Measurements from ENCODE around the gene KRT34. TPM values are rescaled to one million over a fixed set of nuclear protein-coding genes. Genes with fewer than 3 reads are reported as not detected.
A peak's percentile ranks its signal among the peaks of the same experiment; 100 is the strongest.
"Not testable (repeated sequence)": the region's sequence is repeated elsewhere in the genome, so short reads cannot be mapped to it uniquely, and the experiment has no call there.

The KRT34 gene
- total RNA-seq, 1 experiment from 2014 or later: not detected

DNA sequence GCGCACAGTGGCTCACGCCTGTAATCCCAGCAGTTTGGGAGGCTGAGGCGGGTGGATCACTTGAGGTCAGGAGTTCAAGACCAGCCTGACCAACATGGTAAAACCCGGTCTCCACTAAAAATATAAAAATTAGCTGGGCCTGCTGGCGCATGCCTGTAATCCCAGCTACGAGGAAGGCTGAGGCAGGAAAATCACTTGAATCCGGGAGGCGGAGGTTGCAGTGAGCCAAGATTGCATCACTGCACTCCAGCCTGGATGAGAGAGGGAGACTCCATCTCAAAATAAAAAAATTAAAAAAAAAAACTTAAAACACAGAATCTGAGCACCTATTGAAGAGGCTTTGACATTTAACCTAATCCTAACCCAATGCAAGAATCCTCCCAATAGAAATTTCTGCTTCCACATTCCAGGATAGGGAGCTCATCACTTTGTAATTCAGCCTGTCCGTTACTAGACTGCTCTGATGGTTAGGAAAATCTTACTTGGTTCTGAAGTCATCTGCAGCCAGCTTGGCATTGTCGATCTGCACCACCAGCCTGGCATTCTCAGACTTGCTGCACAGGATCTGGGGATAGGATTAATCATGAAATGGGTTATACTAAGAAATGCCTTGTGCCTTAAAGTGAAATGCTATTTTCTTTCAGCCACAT, 14.6 kb downstream of the KRT34 start:
- peak; percentile 43 for DNase-seq (ENCODE audit: low read depth)

GRCh38 chr17:41366070-41366469, 16.0 kb downstream of the KRT34 start:
- no peak for DNase-seq (ENCODE audit: low read depth)

DNA sequence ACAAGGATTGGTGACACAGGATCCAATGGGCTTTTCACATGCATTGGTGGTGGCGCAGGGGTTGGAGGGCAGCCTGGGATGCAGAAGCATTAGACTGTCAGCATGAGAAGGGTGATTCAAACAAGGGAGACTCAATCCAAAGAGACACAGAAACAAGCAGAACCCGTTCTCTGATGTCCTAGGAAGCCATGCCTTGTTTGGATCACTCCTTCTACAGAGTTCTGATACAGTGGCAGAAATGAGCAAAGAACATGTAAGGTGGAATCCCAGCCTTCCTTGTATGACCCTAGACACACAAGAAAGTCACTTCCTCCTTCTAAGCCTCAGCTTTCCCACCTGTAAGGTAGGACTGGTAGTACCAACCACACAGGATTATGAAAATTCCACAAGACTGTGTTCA, 18.2 kb downstream of the KRT34 start:
- no peak for DNase-seq (ENCODE audit: low read depth)

DNA sequence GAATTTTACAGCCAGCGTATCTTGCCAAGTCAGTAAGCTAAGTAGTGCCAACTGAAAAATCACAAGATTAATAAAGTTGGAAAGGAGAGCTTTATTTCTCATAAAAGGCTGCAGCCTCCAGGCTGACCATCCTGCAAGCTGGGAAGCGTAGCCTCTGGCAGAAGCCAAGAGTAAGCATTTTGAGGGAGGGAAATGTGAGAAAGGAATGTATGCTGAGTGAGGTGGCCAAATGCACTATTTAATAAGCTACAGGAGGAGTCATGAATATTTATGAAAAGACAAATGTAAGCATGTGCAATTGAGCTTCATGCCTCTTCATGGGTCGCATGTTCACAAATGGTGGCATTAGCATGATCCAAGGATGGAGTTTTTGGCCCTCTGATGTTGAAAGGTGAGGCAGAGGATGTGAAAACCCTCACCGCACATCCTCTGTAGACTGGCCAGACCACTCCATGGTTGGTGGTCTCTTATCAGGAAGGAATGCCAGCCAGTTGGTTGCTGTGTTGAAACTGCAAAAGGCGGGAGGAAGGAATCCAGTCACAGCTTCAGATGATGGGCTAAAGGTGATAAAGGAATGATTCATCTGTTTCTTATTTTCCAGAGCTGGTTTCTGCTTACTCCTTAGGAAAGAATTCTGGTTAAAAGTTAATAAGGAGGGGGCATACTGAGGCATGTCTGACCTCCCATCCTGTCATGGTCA, 21.7 kb downstream of the KRT34 start:
- peak; percentile 79 for DNase-seq (ENCODE audit: low read depth)

GRCh38 chr17:41354536-41354935, 27.6 kb downstream of the KRT34 start:
- no peak for DNase-seq (ENCODE audit: low read depth)

GRCh38 chr17:41352597-41353366, 29.3 kb downstream of the KRT34 start:
- DNase-seq (ENCODE audit: low read depth): peak; percentile 15

GRCh38 chr17:41351177-41351576, 30.9 kb downstream of the KRT34 start:
- no peak for DNase-seq (ENCODE audit: low read depth)

GRCh38 chr17:41350381-41350878, 31.7 kb downstream of the KRT34 start, which contains the start of gene KRT33A:
Gene KRT33A (minus strand): TSS chr17:41350828. CDS start chr17:41350767, 61 bp downstream.
- not testable (repeated sequence) for DNase-seq (ENCODE audit: low read depth)

DNA sequence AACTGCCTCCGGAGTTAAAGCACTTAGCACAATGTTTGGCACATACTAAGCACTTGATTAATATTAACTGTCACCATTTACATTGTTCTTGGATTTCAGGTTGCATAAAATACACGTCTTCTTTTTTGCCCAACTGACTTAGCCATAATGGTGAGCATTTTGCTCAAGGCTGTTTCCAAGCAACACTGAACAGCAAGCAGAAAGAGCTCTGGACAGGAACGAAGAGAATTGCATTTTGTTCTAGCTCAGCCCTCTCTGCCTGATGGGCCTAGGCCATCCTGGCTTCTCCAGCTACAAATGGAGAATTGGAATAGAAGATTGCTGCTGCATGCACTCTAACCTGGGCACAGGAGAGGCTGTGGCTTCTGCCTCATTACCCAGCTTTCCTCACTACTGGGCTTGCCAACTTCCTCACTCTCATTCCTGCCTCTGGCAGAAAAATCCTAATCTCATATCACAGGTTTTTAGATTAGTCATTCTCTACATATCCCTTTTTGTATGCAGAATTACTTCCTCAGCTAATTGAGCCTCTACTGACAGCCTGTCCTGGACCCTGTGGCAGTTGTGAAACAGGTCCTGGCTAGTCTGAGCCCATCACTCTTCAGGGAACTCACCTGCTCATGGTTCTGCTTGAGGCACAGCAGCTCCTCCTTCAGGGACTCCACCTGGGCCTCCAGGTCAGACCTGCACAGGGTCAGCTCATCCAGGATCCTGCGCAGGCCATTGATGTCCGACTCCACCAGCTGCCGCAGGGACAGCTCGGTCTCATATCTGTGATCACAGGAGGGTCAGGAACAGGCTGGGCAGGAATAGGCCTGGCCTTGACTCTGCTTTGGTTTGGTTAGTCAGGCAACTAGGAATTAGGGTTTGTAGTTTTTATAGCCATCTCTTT, 34.0 kb downstream of the KRT34 start:
- DNase-seq (ENCODE audit: low read depth): no peak

DNA sequence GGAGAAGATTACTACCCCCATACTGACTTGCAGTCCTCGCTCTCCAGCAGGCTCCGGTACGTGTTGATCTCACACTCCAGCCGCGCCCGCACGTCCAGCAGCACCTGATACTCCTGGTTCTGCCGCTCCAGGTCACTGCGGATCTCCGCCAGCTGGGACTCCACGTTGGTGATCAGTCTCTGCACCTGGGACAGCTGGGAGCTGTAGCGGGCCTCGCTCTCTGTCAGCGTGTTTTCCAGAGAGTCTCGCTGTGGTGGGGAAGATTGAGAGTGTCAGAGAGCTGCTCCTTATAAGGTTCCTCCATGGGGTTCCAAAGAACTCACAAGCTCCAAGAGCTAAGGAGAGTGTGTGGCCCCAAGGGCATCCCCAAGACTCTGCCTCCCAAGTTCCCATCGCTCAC, 35.7 kb downstream of the KRT34 start:
- DNase-seq (ENCODE audit: low read depth): not testable (repeated sequence)

GRCh38 chr17:41345992-41346391, 36.1 kb downstream of the KRT34 start:
- no peak for DNase-seq (ENCODE audit: low read depth)

GRCh38 chr17:41343029-41343428, 39.1 kb downstream of the KRT34 start:
- no peak for DNase-seq (ENCODE audit: low read depth)

DNA sequence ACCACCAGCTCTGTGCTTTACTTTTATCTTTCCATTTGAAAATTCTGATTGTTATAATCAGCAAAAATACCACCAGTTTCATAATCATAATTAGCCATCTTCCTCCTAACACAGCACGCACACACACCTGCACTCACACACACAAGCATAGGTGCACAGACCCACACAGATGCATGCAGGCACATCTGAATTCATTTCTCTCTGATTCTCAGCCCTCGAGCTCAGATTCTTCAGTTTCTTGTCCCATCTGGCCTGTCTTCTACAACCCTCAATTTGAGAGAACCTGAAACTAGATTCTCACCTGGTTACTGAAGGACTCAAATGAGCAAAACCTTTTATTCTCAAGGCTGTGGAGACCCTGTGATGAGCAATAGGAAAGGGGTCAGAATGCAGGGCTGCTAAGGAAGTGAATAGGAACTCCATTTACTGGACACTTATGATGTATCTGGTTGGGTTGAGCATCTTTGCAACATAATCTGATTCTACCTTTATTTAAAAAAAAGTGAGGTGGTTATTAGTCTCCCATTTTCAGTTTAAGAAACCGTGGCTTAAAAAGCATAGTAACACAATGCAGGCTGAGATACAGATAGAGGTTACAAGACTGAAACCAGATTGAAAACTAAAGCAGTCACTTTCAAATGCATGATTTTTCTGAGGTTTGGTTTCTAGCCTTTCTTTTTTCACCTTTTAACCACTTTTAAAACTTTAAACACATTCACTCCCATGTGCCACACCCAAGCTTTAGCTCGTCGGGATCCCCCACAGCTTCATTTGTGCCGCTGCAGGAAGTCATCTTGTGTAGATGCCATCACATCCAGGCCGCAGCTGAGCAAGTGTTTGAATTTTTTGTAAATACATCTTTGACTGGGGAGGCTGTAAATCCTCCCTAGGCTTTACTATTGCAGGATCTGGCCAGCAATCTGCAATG, 40.9 kb downstream of the KRT34 start:
- no peak for DNase-seq (ENCODE audit: low read depth)

DNA sequence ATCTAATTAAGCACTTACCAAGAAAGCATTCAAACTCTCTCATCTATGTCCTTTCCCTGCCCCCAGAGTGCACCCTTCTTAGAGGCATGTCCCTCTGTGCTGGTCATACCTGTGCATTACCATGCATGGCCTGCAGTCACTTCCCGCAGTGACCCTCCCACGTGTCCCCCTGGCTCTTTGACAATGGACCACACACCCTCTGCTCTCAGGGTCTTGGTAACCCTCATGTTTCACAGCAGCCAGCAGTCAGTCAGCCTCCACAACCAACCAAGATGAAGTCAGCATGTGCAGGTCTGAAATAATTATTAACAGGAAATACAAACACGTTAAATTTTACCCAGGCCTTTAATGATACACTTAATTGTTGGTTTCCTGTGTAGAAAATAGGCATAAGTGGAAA, 41.6 kb downstream of the KRT34 start:
- no peak for DNase-seq (ENCODE audit: low read depth)

DNA sequence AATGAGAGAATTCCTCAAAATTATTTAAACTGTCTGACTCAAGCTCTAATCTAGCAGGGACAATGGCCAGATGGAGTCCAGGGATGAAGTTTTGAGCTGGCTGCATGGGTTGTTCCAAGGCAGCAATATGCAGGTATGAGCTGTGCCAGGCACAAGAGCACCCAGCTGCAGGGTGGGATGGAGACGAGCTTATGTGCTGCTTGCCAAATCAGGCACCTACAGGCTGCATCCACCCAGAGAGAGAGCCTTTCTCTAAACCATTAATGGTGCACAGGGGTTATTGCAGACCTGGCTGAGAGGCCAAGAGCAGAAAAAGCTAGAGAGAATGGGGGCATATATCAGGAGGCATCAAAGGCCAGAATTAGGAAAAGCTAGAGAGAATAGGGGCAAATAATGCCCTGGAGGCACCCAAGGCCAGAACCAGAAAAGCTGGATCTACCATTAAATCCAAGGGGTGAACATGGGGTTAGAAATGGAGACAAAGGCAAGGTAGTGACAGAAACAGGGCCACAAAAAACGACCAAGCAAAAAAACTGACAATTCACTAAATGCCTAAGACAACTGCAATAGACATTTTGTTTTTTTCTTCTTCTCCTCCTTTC, 42.4 kb downstream of the KRT34 start:
- DNase-seq (ENCODE audit: low read depth): no peak

- DNase-seq (ENCODE audit: low read depth): peak; percentile 21
Observed at GRCh38 chr17:41338961-41339485, 43.1 kb downstream of the KRT34 start.

- no peak for DNase-seq (ENCODE audit: low read depth)
Observed at GRCh38 chr17:41335747-41336146, 46.4 kb downstream of the KRT34 start.

DNA sequence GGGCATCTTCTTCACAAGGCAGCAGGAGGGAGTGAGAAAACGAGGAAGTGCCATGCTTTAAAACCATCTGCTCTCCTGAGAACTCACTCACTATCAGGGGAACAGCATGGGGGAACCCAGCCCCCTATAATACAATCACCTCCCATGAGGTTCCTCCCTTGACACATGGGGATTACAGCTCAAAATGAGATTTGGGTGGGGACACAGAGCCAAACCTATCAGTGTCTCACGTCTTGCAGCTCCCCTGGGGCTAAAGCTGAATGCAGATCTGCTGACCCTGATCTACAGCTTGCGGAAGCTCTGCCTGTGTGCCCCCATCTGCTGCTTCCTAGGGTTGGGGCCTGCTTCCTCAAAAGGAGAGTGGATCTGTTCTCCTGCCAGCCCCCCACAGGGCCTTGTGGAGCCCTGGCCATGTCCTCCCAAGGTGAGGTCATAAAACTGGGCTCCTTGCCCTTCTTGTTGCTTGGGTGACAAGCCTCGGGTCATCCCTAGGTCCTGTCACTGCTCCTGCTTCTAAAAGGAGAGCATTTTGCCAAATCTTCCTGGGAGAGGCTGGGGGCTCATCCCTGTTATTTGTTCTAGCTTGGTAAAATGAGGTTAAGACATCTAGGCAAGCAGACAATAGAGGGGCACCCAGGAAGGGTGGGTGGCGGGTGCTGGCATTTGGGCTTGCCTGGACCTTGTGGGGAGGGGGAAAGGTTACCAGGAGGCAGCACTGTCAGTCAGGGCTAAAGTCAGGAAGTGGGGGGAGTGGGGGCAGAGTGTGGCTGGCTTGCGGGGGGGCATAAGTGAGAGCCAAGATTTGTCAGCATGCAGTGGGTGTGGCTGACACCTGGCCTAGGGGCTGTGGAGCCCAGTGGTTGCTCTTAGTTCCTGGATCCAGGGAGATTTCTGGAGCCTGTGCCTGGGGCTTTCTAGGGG, 47.5 kb downstream of the KRT34 start:
- DNase-seq (ENCODE audit: low read depth): no peak

- no peak for DNase-seq (ENCODE audit: low read depth)
Observed at GRCh38 chr17:41333836-41334235, 48.3 kb downstream of the KRT34 start.
